Measurements from ENCODE around the gene LGALS4.
A peak's percentile ranks its signal among the peaks of the same experiment; 100 is the strongest.
"Not testable (repeated sequence)": the region's sequence is repeated elsewhere in the genome, so short reads cannot be mapped to it uniquely, and the experiment has no call there.

Gene LGALS4

DNA sequence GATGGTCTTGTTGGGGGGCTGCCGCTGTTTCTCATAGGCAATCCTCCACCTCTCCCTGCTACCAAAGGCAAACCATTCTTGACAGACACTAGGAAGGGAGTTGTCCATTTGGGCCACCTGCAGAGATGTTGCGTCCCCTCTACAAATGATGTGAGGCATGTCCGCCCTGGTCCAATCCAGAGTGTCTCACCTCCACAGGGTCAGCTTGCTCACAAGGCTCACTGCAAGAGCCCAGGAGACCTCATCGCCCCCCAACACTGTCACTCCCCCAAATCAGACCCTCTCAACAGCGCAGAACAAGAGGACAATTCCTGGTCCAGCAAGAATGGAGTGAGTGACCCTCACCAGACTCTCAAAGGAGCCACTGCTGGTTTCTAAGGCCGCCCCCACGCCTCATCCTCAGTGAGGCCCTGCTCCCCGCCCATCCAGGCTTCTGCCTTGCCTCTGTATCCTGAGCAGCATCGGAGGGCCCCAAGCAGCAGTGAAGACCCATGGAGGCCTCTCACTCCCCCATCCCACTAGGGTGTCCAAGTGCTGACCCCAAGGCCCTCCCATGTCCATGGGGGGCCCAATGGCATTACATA, 30.5 kb upstream of the LGALS4 start:
- DNase-seq (ENCODE audit: low read depth in 4 of 4, low spot score in 1 of 4), result no peak

- peak in 1 of 4 experiments; percentile 48 for DNase-seq (ENCODE audit: low read depth in 4 of 4, low spot score in 1 of 4)
Observed at GRCh38 chr19:38842439-38843174, 29.9 kb upstream of the LGALS4 start.

- DNase-seq (ENCODE audit: low read depth in 4 of 4, low spot score in 1 of 4), result no peak
Observed at GRCh38 chr19:38841787-38842438, 29.2 kb upstream of the LGALS4 start.

DNA sequence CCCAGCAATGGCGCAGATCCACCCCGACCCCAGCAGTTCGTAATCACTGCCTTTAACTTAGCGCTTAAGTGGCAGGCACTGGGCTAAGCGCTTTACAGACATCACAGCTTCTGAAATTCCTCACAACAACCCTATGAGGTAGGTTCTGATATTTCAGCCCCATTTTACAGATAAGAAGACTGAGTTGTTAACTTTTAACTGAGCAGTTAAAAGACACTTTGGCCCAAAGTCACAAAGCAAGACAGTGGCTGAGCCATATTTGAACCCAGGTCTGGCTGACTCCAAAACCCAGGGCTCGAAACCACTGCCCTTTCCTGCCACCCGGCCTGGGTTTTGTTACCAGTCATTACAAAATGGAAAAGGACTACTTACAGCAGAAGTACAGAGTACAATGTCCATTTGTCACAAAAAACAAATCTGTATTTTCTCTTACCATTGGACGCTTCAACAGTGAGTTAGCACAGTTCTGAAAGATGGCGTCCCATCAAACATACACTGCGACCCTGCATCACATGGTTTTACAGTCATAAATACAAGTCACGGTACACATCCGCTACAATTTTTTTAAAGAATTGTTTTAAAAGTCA, 28.5 kb upstream of the LGALS4 start:
- no peak for DNase-seq (ENCODE audit: low read depth in 4 of 4, low spot score in 1 of 4)

GRCh38 chr19:38840583-38840968, 27.8 kb upstream of the LGALS4 start:
- no peak for DNase-seq (ENCODE audit: low read depth in 4 of 4, low spot score in 1 of 4)

DNA sequence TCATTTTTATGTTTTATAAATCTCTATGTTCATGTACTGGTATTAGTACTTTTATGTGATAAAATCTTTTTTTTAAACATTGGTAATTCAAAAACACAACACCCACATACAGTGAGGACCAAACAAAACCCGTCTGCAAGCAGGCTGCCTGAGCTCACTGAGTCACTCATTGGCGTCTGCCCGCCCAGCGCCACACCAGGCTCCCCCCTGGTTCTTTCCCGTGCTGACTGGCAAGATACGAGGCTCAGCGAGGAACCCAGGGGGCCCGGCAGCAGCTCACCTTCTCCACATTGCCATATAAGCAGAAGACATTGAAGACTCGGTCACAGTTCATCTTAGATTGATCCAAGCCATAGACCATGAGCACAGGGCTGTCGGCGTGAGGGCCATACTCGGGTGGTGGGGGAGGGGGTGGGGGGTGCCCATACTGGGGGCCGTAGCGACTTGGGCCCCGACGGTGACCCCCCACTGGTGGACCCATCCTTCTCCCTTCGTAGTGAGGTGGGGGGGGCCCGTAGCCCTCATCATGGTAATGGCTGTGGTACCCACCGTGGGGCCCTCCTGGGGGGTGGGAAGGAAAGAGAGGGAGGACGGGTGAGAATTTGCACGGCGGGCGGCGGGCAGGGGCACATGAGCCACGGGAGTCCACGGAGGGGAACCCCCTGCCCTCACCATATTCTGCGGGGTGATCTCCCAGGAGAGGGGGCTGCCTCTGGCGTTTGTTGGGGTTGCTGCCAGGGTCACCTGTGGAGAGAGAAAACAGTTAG, 27.3 kb upstream of the LGALS4 start:
- no peak for DNase-seq (ENCODE audit: low read depth in 4 of 4, low spot score in 1 of 4)

DNA sequence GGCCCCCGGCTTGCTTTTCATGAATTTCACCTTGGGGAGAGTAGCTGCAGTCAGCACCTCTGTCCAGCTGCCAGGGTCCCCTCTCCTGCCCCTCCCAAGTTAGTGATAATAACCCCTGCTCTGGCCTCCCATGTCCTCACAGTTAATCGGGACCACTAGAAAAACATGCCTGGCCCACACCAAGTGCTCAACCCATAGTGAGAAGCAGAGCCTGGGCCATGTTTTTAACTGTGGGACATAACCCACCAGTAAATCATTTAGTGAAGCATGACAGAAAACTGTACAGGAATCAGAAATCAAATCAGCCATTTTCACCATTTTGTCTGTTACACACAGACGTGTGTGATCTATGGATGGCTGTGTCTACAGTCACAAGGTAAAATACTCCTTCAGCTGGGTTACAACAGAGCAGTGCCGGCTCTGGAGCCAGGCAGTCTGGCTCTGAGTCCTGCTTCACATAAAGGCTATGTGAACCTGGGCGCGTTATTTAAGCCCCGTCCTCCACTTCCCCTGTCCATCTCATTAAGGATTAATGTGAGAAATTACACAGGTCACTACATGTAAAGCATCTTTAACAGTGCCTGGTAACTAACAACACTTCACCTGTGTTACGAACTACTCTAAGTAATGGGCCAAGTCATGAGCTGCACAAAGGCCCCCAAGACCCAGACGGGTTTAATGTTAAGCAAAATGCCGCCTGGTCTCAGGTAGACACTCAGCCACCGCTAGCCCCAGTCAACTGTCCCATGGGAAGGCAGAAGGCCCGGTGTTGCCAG, 26.4 kb upstream of the LGALS4 start:
- no peak for DNase-seq (ENCODE audit: low read depth in 4 of 4, low spot score in 1 of 4)

DNA sequence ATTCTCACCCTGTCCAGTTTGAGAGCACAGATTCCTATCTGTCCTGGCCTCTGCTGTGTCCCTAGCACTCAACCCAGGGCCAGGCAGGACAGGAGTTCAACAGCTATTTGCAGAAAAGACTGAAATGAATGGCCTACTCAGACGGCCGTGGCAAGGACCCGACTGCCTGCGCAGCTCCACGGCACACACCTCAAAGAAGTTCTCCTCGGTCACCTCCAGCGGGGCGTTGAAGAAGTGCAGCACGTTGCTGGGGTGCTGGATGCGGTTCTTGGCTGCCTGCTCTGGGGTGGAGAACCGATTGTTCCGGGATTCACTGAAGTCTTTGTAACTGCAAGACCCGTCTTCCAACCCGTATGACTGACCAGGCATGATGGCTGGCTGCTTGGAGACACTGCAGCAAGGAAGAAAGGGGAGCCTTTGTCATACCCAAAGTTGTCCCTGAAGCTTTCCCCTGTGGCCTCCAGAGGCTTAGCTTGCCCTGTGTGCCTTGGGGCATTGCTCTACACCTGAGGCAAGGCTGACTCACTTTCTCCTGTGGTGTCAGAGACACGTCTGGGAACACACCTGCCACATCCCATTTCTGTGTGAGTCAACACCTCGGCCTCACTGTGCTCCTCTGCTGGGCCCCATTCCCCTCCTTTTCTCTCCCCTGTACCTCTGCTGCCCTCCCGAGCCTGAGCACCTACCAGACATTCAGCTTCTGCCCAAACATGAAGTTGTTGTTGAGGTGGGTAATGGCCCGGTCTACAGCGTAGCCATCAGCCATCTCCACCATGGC, 25.7 kb upstream of the LGALS4 start:
- DNase-seq (ENCODE audit: low read depth in 4 of 4, low spot score in 1 of 4), result peak in 3 of 4 experiments; percentile 31 to 61 (median 51)

DNA sequence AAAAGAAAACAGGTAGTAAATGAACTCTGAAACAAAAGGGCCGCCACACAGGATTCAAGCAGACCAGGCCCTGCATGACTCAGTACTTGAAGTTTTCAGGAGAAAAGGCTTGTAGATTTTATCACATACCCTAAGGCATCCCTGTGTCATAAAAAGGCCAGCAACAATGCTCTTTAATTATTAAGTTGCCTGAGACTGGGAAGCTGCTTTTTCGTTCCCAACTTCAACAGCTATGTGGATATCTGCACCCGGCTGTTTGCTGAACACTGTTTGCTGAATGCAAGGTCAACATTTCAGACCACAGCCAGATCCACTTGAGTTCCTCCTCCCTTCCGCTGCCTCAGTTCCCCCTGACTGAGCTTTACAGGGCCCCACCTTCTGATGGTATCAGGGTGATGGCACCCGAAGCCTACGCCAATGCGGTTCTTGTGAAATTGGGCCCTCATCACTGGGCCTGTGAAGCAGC, 24.9 kb upstream of the LGALS4 start:
- DNase-seq (ENCODE audit: low read depth in 4 of 4, low spot score in 1 of 4), result no peak

DNA sequence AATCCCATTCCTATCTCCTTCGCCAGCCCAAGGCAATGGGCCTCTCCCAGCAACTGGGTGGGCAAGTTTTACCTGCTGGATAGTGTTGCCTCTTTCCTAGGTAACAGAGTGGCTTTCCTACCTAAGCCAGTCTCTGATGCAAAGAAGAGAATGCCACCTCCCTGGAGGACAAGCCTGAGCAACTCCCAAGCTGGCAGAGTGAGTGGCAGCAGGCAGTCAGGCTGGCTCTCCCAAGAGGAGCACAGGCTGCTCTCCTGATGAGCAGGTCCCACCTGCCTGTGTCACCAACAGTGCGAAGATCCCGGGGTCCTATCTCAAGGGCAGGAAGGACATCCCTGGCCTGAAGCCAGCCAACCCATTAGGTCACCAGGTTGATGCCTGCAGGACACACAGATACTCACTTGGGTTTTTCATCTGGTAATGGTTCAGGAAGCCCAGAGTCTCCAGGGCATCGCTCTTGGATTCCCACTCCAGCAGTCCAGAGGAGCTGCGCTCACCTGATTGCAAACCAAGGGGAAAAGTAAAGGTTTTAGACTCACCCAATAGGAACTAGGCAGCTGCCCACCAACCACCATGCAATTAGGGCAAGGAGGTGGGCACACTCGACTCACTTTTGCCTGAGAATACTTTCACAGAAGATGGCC, 24.4 kb upstream of the LGALS4 start:
- no peak for DNase-seq (ENCODE audit: low read depth in 4 of 4, low spot score in 1 of 4)

DNA sequence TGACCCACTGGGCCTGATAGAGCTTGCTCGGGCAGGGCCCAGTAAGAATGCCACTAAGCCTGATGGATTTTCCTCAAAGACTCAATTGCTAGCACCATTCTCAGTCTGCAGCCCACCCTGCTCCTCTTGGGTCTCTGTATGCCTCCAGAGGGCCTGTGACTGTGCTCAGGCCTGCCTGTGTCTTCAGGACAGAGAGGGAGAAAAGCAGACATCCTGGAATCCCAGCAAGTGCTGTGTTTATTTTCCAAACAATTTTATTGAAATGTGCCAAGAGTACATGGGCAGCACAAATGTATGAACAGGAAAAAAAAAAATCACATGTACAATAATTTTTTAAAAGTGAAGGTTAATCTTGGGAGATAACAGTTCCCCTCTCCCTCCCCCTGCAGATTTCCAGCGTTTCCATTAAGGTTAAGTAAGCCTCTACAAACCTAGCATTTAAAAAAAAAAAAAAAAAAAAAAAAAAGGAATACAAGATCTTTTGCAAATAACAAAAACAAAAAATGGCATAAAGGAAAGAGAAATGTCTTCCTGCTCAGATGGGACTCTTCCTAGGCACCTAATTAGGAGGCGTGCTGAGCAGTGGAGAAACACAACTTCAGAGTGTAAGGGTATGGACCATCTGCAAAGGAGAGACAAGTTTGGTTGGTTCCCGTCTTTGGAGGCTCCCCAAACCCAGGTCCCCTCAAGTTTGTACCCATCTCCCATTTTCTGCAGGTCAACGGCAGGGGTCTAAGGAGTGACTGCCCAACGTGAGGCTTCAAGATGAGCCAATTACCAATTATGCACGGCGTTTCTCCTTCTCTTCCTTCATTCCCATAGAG, 23.6 kb upstream of the LGALS4 start:
- no peak for DNase-seq (ENCODE audit: low read depth in 4 of 4, low spot score in 1 of 4)

- DNase-seq (ENCODE audit: low read depth in 4 of 4, low spot score in 1 of 4), result no peak
Observed at GRCh38 chr19:38834590-38834989, 21.8 kb upstream of the LGALS4 start.

DNA sequence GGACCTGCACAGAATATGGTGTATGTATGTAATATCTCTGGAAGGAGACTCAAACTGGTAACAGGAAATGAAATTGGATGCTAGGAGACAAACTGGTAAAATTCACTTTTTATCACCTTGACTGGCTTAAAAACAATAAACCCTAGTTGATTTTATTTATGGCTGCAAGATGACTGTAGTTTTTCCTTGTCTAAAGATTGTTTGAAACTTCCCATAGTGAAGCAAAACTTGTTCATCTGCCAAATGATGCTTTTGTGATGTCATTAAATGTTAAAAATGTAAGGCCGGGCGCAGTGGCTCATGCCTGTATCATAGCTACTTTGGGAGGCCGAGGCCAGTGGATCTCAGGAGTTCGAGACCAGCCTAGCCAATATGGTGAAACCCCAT, 21.4 kb upstream of the LGALS4 start:
- no peak for DNase-seq (ENCODE audit: low read depth in 4 of 4, low spot score in 1 of 4)

- DNase-seq (ENCODE audit: low read depth in 4 of 4, low spot score in 1 of 4), result no peak
Observed at GRCh38 chr19:38833092-38833425, 20.3 kb upstream of the LGALS4 start.

DNA sequence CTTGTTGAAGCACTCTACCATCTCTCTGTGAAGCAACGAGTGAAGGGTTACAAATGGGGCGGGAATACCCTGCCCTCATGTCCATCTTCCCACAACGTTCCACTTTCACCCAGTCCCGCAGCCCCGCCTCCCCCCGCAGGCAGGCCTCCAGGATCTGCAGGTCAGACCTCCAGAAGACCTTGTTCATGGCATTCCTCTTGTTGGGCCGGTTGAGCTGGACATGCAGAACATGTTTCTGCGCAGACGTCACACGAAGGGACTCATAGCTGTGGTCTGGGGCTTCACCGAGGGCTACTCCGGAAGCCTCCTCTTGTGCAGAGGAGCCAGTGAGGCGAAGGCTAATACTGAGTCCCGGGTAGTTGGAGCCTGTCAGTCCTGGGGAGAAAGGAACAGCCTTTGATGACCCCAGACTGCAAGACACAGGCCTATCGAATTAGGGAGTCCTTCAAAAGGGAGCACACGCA, 18.4 kb upstream of the LGALS4 start:
- DNase-seq (ENCODE audit: low read depth in 4 of 4, low spot score in 1 of 4), result no peak

DNA sequence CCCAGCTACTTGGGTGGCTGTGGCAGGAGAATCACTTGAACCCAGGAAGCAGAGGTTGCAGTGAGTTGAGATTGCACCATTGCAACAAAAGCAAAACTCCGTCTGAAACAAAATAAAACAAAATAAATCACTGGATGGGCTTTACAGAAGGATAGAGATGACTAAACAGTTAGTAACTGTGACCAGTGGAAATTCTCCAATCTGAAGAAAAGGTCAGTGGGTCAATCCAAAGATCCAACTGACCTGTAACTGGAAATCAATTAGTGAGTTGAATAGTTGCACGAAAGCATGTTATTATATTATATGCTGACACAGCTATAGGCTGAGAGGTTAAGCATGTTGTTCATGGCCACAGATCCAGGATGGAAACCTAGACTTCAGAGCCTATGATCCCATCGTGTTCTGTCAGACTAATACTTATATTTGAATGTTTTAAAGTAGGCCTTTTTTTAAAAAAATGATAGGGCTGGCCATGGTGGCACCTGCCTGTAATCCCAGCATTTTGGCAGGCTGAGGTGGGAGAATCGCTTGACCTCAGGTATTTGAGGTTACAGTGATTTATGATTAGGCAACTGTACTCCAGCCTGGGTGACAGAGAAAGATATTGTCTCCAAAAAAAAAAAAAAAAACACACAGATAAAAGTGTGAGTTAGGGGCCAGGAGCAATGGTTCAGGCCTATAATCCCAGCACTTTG, 17.4 kb upstream of the LGALS4 start:
- no peak for DNase-seq (ENCODE audit: low read depth in 4 of 4, low spot score in 1 of 4)

DNA sequence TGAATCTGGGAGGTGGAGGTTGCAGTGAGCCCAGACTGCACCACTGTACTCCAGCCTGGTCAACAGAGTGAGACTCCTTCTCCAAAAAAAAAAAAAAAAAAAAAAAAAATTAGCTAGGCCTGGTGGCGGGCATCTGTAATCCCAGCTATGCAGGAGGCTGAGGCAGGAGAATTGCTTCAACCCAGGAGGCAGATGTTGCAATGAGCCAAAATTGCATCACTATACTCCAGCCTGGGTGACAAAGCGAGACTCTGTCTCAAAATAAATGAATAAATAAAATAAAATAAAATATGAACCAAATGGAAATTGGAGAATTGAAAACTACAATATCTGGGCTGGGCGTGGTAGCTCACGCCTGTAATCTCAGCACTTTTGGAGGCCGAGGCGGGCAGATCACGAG, 16.5 kb upstream of the LGALS4 start:
- not testable (repeated sequence) for DNase-seq (ENCODE audit: low read depth in 4 of 4, low spot score in 1 of 4)
